HL-60/S4 treated with phorbol 12-myristate 13-acetate at 8.2 ng/mL for 4 days and 3 days (cell line): ENCODE measurements around the gene KIFBP.
"Not testable (repeated sequence)": the region's sequence is repeated elsewhere in the genome, so short reads cannot be mapped to it uniquely, and the experiment has no call there.

Source experiments
- in situ Hi-C: fragments of 300-500 bp; cut with MboI; formaldehyde crosslinking; loops from 2 replicates; pipeline ENCODE4 v1.15.0; 2022; ENCODE audit warnings: low sequenced_read_pairs

Gene KIFBP, protein sequence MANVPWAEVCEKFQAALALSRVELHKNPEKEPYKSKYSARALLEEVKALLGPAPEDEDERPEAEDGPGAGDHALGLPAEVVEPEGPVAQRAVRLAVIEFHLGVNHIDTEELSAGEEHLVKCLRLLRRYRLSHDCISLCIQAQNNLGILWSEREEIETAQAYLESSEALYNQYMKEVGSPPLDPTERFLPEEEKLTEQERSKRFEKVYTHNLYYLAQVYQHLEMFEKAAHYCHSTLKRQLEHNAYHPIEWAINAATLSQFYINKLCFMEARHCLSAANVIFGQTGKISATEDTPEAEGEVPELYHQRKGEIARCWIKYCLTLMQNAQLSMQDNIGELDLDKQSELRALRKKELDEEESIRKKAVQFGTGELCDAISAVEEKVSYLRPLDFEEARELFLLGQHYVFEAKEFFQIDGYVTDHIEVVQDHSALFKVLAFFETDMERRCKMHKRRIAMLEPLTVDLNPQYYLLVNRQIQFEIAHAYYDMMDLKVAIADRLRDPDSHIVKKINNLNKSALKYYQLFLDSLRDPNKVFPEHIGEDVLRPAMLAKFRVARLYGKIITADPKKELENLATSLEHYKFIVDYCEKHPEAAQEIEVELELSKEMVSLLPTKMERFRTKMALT

DNA sequence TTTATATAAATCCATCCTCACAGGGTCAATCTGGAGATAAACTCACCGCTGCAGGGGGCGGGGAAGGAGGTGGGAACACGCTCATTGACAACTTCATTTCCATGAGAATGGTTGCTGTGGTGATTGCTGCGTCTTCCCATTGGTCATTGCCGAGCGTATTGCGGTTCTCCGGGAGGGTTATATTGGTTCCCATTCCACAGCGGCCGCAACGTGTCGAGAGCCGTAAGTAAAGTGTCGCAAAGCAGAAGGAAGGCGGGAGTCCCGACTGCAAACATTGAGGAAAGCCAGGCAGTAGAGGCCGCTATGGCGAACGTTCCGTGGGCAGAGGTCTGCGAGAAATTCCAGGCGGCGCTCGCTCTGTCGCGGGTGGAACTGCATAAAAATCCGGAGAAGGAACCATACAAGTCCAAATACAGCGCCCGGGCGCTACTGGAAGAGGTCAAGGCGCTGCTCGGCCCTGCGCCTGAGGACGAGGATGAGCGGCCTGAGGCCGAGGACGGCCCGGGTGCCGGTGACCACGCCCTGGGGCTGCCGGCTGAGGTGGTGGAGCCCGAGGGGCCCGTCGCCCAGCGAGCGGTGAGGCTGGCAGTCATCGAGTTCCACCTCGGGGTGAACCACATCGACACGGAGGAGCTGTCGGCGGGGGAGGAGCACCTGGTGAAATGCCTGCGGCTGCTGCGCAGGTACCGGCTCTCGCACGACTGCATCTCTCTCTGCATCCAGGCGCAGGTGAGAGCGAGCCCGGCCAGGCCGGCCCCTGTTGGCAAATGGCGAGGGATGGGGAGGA lies at the start of gene KIFBP:
Gene KIFBP, plus strand, starts transcription at position 274 of the 787 bp plus-strand sequence. Its CDS starts 30 bp downstream, at position 304.
- in situ Hi-C loops, result no loop called here

DNA sequence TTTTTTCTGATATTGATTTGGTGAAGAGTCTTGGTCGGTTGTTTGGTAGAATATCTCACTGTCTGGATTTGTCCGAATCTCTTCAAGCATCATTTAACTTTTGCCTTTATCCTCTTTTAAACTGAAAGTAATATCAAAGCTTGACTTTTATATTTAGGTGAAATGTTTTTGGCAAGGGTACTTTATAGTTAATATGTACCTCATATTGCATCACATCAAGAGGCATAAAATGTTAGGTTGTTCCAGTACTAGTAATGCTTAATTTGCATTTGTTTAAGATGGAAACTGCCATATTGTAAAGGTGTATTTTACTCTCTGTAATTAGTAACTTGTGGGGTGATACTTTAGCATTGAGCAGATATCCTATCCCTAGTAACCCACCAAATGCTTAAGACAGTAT lies 49.7 kb upstream of the KIFBP start:
- in situ Hi-C loops, result no loop called here

DNA sequence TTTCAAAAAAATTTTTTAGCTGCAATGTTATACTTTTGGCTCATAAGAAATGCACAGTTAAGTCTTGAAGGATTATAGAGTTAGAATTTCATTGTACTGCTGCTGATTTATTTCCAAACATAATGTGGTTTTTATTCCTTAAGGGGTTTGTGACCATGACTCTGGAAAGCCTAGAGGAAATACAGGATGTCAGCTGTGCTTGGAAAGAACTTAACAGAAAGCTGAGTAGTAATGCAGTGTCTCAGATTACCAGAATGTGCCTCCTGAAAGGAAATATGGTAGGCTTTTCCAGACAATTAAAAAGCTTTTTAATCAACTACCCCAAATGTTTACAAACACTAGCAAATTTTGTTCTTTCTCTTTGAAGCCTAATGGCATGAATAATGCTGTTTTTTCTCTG lies 47.7 kb upstream of the KIFBP start:
- in situ Hi-C loops, result not testable (repeated sequence)

DNA sequence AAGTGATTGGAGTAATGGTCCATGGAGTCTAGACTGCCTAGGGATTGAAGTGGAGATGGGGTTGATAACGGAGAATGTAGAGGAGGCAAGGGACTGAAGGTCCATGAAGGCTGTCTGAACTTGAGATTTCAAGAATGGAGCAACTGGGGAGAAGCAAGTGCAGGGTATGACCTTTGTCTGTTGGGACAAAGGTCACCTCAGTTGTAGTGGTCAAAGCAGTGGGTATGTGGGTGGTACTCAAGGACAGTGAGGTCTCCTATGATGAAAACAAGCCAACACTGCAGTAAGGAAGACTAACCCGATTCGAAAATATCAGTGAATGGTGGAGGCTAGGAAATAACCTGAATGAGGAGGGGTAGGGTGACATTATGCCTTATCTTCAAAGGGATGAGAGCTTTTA lies 38.0 kb upstream of the KIFBP start:
- in situ Hi-C loops, result no loop called here

DNA sequence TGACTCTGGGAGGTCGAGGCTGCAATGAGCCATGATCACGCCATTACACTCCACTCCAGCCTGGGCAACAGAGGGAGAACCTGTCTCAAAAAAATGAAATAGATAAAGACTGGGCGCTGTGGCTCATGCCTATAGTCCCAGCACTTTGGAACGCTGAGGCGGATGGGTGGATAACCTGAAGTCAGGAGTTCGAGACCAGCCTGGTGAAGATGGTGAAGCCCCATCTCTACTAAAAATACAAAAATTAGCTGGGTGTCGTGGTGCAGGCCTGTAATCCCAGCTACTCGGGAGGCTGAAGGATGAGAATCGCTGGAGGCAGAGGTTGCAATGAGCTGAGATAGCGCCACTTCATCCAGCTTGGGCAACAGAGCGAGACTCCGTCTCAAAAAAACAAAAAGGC lies 33.7 kb upstream of the KIFBP start:
- in situ Hi-C loops, result no loop called here

DNA sequence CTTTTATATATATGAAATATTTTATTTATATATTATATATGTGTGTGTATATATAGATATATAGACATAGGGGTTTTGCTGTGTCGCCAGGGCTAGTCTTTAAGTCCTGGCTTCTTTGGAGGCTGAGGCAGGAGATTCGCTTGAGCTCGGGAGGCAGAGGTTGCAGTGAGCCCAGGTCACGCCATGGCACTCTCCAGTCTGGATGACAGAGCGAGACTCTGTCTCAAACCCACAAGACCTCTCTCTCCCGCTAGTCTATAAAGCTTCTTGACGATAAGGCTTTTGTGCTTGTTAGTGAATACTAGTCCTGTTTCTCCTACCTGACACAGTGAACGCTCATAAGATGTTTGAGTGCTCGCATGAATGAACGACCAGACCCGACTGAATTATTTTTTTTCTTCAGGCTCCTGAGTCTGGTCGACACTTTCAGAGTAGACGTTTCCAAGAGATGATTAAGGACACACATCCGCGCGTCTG lies 33.2 kb upstream of the KIFBP start:
- in situ Hi-C loops, result no loop called here

DNA sequence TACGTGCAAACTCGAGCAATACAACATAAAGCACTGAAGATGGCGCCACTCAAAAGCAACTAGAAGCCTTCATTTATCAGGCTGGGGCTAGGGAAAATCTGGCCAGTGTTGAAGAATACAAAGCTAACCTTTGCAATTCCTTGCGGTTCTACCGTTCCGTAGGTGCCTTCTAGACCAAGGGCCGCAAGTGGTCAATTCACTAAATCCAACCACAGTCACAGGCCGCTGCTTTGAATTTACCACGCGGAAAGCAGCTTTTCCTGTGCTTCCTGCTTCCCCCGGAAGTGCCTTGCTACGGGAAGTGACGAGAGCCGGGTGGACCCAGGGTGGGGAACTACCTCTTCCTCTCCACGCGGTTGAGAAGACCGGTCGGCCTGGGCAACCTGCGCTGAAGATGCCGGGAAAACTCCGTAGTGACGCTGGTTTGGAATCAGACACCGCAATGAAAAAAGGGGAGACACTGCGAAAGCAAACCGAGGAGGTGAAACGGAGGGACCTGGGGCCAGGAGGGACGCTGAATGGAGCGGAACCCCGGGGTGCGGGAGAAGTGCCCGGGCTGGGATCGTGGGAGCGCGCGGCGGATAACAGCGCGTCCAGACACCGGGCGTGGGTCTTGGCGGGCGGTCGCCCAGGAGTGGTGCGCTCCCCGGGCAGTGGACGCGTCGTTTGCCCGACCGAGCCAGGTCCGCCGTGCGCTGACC lies 32.6 kb upstream of the KIFBP start, which contains the start of gene DDX21:
Gene DDX21, plus strand, starts transcription at position 339 of the 701 bp plus-strand sequence. Its CDS starts 56 bp downstream, at position 395.
- in situ Hi-C loops, result no loop called here

DNA sequence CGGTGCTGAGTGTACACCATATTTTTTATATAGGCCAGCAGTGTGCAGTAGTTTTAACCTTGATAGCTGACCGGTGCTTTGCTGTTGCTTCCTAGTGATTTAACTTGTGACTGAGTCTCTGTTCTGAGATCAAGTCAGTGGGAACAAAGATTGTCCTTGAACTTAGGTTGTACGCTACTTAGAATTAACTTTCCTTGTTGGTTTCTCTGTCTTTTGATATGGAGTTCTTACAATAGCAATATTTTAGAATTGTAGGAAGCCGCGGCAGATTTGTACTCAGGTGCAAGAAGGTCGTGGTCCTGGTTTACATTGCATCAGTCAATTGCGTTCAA lies 31.4 kb upstream of the KIFBP start:
- in situ Hi-C loops, result no loop called here

DNA sequence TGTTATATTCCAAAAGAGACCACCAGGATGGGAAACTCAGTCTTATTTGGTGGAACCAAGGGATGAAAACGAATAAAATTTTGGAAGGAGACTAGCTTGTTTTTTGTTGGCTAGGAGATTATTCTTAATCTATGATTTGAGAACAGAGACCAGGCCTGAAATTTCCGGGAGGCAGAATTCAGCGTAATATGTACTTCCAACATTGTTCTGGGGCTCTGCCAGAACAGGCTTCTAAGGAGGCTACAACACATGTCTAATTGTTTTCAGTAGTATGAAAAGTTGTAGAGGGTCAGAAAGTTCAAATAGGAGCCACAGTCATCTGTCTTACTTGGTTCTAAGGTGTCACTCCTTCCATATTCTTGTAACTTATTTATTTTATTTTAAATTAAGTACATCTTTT lies 30.9 kb upstream of the KIFBP start:
- in situ Hi-C loops, result no loop called here

DNA sequence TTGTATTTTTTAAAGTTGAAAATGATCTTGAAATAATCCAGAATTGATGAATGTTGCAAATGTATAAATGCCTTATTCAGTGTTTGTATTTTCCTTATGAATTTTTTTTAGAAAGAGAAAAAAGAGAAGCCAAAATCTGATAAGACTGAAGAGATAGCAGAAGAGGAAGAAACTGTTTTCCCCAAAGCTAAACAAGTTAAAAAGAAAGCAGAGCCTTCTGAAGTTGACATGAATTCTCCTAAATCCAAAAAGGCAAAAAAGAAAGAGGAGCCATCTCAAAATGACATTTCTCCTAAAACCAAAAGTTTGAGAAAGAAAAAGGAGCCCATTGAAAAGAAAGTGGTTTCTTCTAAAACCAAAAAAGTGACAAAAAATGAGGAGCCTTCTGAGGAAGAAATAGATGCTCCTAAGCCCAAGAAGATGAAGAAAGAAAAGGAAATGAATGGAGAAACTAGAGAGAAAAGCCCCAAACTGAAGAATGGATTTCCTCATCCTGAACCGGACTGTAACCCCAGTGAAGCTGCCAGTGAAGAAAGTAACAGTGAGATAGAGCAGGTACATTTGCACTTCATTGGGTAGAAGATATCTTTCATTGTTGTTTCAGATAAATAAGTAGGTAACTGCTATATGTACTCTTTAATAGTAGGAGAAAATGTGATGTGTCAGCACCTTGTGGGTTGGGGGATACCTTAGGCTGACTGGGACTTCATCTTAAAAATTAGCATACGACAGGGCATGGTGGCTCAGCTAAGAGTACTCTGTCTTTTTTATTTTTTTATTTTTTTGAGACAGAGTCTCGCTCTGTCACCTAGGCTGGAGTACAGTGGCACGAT lies 28.7 kb upstream of the KIFBP start:
- in situ Hi-C loops, result no loop called here

DNA sequence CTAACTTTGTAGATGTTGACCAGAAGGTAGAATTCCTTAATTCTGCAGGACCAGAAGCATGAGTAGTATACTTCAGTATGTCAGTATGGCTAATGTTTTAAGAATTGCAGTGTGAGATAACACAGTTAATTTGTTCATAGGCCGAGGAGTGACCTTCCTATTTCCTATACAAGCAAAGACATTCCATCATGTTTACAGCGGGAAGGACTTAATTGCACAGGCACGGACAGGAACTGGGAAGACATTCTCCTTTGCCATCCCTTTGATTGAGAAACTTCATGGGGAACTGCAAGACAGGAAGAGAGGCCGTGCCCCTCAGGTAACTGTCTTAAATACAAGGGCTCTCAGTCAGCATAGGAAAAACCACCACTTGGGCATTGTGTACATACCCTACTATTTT lies 25.5 kb upstream of the KIFBP start:
- in situ Hi-C loops, result no loop called here

DNA sequence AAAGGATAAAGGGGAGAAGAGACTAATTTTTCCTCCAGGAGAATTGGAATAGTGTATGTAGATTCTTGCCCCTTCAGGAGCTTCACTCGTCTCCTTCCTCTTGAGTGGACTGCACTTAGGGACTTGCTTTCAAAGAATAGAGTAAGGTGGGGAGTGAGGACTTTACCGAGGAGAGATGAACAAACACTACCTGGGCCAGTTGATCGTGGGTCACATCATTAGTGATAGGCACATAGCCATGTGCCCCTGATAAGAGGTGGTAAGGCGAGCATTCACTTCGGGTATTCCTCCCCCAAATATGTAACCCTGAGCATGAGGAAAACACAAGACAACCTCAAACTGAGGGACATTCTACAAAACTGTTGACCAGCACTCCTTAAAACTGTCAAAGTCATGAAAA lies 14.6 kb upstream of the KIFBP start:
- in situ Hi-C loops, result no loop called here

DNA sequence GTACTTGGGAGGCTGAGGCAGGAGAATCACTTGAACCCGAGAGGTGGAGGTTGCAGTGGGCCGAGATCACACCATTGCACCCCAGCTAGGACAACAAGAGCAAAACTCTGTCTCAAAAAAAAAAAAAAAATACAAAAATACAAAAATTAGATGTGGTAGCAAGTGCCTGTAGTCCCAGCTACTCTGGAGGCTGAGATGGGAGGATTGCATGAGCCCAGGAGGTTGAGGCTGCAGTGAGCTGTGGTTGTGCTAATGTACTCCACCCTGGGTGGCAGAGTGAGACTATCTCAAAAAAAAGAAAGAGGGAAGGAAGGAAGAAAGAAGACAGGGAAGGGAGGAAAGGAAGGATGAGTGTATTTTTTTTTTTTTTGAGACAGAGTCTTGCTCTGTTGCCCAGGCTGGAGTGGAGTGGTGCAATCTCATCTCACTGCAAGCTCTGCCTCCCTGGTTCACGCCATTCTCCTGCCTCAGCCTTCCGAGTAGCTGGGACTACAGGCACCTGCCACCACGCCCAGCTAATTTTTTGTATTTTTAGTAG lies 12.6 kb upstream of the KIFBP start:
- in situ Hi-C loops, result not testable (repeated sequence)

DNA sequence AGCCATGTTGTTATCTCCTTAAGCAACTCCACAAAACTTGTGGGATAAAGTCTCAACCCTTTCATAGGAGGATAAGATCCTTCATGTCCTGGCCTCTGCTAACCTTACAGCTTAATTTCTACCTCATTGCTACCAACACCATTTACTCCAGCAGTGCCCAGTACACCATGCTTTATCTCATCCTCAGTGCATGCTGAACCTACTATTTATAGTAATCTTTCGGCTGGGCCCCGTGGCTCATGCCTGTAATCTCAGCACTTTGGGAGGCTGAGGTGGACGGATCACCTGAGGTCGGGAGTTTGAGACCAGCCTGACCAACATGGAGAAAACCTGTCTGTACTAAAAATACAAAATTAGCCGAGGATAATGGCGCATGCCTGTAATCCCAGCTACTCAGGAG lies 8.9 kb upstream of the KIFBP start:
- in situ Hi-C loops, result not testable (repeated sequence)

DNA sequence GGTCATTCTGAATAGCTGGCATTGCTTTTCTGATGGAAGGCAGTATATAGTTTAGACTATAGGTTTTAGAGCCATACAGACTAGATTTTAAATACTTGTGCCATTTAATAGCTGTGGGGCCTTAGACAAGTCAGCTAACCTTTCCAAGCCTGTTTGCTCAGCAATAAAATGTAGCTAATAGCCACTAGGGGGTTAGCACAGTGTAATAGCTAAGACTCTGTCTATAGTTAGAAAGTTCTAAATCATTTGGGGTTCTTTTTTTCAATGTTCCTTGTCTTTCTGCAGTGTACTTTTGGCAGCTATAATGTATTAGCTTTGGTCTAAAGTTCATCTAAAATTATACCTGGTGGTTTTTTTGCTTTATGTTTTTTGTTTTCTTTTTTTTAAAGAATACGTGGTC lies 7.5 kb upstream of the KIFBP start:
- in situ Hi-C loops, result no loop called here

DNA sequence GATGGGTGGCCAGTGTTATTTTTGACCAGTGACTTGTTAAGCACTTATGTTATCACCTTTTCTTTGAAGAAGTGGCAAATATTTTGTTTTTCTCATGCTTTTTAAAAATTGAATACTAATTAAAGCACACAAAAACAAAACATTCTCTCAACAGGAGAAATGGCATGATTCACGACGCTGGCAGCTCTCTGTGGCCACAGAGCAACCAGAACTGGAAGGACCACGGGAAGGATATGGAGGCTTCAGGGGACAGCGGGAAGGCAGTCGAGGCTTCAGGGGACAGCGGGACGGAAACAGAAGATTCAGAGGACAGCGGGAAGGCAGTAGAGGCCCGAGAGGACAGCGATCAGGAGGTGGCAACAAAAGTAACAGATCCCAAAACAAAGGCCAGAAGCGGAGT lies 6.2 kb upstream of the KIFBP start:
- in situ Hi-C loops, result no loop called here

DNA sequence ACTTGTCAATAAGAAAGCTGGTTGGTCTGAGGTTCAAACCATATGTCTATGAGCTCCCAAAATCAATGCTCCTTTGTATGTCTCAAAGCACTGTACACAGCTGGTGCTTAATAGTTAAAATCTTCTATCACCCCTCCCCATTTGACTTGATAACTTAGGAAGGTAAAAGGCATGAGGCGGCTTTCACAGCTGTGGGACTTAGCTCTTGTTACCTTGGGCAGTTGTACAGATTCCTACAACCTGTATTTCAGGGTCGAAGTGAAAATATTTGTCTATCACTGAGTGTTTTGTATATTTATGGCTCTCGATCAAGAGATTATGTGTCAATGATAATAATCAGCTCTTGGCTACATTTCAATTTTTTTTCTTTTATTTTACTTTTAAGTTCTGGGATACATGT lies 992 bp upstream of the KIFBP start:
- in situ Hi-C loops, result no loop called here

DNA sequence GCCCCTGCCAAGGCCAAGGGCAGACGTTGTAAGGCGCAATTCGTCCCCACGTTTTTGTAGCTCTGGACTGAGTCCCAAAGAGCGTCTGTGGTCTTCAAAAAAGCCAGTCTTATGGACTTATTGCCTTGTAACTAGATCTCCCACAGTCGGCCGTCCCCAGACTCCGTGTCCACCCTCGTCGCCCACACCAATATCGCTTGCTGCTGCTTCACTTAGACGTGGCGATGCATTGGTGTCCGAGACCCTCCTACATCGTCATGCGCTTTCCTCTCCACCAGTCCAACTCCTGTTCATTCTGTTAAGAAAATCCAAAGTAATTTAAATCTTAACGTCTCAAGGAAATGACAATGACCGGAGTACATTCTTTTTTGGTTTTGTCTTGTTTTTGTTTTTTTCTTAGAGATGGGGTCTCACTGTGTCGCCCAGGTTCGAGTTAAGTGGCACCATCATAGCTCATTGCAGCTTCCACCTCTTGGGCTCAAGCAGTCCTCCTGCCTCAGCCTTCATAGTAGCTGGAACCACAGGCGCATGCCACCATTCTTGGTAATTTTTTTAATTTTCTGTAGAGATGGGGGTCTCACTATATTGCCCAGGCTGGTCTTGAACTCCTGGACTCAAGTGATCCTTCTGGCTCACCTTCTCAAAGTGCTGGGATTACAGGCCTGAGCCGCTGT lies 851 bp downstream of the KIFBP start:
- in situ Hi-C loops, result no loop called here
